ENCODE measurements around the gene NTRK3.

GRCh38 chr15:87871731-87872320, 384.7 kb downstream of the NTRK3 start:
- no peak for TF ChIP-seq CTCF (IDR thresholded peaks at IDR 0.05)
- TF ChIP-seq POLR2A (IDR thresholded peaks at IDR 0.05) = no peak
